Measurements from ENCODE around the gene SIAH2. TPM values are rescaled to one million over a fixed set of nuclear protein-coding genes. Genes with fewer than 3 reads are reported as not detected.
A peak's percentile ranks its signal among the peaks of the same experiment; 100 is the strongest.

The SIAH2 gene
- total RNA-seq, 2 donors from 2014 or later: 15.6 to 19.2 TPM

DNA sequence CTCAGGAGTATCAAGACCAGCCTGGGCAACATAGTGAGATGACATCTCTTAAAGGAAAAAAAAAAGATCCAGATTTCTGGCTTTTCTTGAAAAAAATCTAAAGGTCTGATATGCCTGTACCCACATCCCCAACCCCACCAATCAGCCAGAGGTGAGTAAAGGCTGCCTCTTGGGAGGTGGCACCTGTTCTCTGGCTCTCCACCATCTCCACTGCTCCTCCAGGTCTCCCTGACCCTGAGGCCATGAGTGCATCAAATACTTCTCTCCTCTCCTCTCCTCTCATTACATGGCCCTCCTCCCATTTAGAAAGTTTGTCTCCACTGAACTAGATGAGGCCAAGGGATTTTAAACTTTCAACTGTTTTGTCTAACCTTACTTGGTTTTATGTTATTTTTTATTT, 5.2 kb downstream of the SIAH2 start:
- Mint-ChIP-seq H3K9me3 (no peaks in the 10 kb centered on the region), H3K36me3 (ENCODE audit: low read depth) (peaks cover 2% of the 10 kb centered on the region)
- H3K4me1 ChIP-seq (ENCODE audit: control insufficient read depth, insufficient read depth, low read length): peaks cover 9% of the 10 kb centered on the region

DNA sequence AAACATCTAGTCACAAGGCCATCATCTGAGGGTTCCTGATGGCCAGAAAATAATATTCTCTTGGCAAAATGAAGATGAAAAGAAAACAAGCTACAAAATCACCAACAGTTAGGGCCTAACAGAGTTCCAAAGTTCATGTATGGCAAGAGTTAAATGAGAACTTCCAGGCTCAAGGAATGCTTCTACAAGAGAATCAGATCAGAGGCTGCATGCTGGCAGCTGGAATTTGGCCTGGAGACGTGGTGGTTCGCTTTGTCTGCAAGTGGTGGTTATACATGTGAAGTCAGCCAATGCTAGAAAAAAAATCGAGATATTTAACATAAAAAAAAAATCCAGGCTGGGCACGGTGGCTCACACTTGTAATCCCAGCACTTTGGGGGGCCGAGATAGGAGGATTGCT, 5.6 kb downstream of the SIAH2 start:
- Mint-ChIP-seq H3K4me3 (no peak overlapping the region), H3K4me1 (peaks cover 48% of the 10 kb centered on the region), H3K27ac (peak overlapping the region; percentile 58), H3K27me3 (ENCODE audit: insufficient read depth) (no peaks in the 10 kb centered on the region), H3K36me3 (ENCODE audit: low read depth) (peaks cover 2% of the 10 kb centered on the region), H3K9me3 (no peaks in the 10 kb centered on the region)
- Histone ChIP-seq H3K9ac (ENCODE audit: extremely low read depth, low read length, poor library complexity, severe bottlenecking) (no peak overlapping the region), H3K9me3 (ENCODE audit: control insufficient read depth, low read length) (no peaks in the 10 kb centered on the region), H3K4me3 (ENCODE audit: low read length) (no peak overlapping the region), H3K36me3 (ENCODE audit: control insufficient read depth, insufficient read depth, low read length) (peaks cover 6% of the 10 kb centered on the region), H3K4me1 (ENCODE audit: control insufficient read depth, insufficient read depth, low read length) (peaks cover 9% of the 10 kb centered on the region), H3K27me3 (ENCODE audit: control insufficient read depth, insufficient read depth, low read length, poor library complexity, severe bottlenecking) (no peaks in the 10 kb centered on the region), H3K27ac (ENCODE audit: low read depth, low read length) (no peak overlapping the region)
- DNase-seq: no peak
- TF ChIP-seq, protein P1, sequence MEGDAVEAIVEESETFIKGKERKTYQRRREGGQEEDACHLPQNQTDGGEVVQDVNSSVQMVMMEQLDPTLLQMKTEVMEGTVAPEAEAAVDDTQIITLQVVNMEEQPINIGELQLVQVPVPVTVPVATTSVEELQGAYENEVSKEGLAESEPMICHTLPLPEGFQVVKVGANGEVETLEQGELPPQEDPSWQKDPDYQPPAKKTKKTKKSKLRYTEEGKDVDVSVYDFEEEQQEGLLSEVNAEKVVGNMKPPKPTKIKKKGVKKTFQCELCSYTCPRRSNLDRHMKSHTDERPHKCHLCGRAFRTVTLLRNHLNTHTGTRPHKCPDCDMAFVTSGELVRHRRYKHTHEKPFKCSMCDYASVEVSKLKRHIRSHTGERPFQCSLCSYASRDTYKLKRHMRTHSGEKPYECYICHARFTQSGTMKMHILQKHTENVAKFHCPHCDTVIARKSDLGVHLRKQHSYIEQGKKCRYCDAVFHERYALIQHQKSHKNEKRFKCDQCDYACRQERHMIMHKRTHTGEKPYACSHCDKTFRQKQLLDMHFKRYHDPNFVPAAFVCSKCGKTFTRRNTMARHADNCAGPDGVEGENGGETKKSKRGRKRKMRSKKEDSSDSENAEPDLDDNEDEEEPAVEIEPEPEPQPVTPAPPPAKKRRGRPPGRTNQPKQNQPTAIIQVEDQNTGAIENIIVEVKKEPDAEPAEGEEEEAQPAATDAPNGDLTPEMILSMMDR (conservative IDR thresholded peaks at IDR 0.05): no peak
- 70 to 81% methylated on average over 4 to 5 of the region's 5 CpGs for WGBS, 2 experiments (ENCODE audit: insufficient coverage in 1 of 2, insufficient read length in 1 of 2)

More for the DNA sequence above, 5.2 kb downstream of the SIAH2 start:
- peaks cover 6% of the 10 kb centered on the region for H3K36me3 ChIP-seq (ENCODE audit: control insufficient read depth, insufficient read depth, low read length)
- DNase-seq: no peak
- no peaks in the 10 kb centered on the region for H3K9me3 ChIP-seq (ENCODE audit: control insufficient read depth, low read length)
- H3K27me3 ChIP-seq (ENCODE audit: control insufficient read depth, insufficient read depth, low read length, poor library complexity, severe bottlenecking): no peaks in the 10 kb centered on the region
- H3K9ac ChIP-seq (ENCODE audit: extremely low read depth, low read length, poor library complexity, severe bottlenecking): no peak overlapping the region
- Mint-ChIP-seq H3K27me3 (ENCODE audit: insufficient read depth) (no peaks in the 10 kb centered on the region), H3K4me1 (peaks cover 48% of the 10 kb centered on the region), H3K4me3 (no peak overlapping the region), H3K27ac (peak overlapping the region; percentile 17)
- H3K27ac ChIP-seq (ENCODE audit: low read depth, low read length): no peak overlapping the region
- TF ChIP-seq, protein P1 (conservative IDR thresholded peaks at IDR 0.05): no peak
- H3K4me3 ChIP-seq (ENCODE audit: low read length): no peak overlapping the region

DNA sequence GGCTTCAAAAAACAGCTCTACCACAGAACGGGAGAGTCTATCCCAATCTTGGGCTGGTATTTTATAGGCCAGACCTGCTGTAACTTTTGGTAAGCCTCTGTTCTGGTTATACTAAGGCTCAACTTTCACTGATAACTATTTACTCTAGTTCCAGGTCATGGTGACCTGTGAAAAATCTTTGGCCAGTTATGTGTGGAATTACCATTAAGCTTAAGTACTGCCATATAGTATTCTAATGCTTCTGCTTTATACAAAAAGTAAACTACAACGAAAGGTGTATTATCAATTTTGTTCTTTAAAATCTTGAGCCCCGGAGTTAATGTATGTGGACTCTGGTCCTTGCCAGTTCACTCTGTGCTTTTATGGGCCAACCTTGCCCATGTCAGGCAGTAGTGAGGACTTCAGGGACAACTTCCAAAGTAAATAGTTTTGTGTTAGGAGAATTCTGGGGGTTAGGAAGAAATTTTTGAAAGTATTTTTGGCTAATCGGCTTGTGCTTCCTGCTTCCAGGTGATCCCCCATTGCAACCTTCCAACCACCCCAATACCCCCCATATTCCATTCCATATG, 6.4 kb downstream of the SIAH2 start:
- no peak overlapping the region for H3K4me3 Mint-ChIP-seq
- H3K27me3 Mint-ChIP-seq (ENCODE audit: insufficient read depth): no peaks in the 10 kb centered on the region
- peak; percentile 5 for DNase-seq
- WGBS, 2 experiments (ENCODE audit: insufficient coverage in 1 of 2, insufficient read length in 1 of 2): 91 to 100% methylated on average over 2 to 4 of the region's 4 CpGs
- peaks cover 52% of the 10 kb centered on the region for H3K4me1 Mint-ChIP-seq
- H3K9me3 Mint-ChIP-seq: no peaks in the 10 kb centered on the region
- H3K9me3 ChIP-seq (ENCODE audit: control insufficient read depth, low read length): no peaks in the 10 kb centered on the region
- no peak overlapping the region for H3K27ac ChIP-seq (ENCODE audit: low read depth, low read length)
- H3K36me3 Mint-ChIP-seq (ENCODE audit: low read depth): peaks cover 2% of the 10 kb centered on the region
- H3K27me3 ChIP-seq (ENCODE audit: control insufficient read depth, insufficient read depth, low read length, poor library complexity, severe bottlenecking): no peaks in the 10 kb centered on the region
- H3K36me3 ChIP-seq (ENCODE audit: control insufficient read depth, insufficient read depth, low read length): peaks cover 6% of the 10 kb centered on the region
- H3K9ac ChIP-seq (ENCODE audit: extremely low read depth, low read length, poor library complexity, severe bottlenecking): no peak overlapping the region
- H3K27ac Mint-ChIP-seq: no peak overlapping the region
- H3K4me1 ChIP-seq (ENCODE audit: control insufficient read depth, insufficient read depth, low read length): peaks cover 9% of the 10 kb centered on the region
- H3K4me3 ChIP-seq (ENCODE audit: low read length): no peak overlapping the region
- TF ChIP-seq, protein P1 (conservative IDR thresholded peaks at IDR 0.05): no peak

Measured in endodermal cell (in vitro differentiated cells).